Panc1 (cell line): ENCODE results near the gene TIA1. TPM values are rescaled to one million over a fixed set of nuclear protein-coding genes. Genes with fewer than 3 reads are reported as not detected.
"Not testable (repeated sequence)": the region's sequence is repeated elsewhere in the genome, so short reads cannot be mapped to it uniquely, and the experiment has no call there.

Experiments used
- ATAC-seq: fragments of 200-7000 bp; cut with Tn5 transposase; 2 replicates; pipeline ENCODE4 v1.9.1; 2020; ENCODE audit warnings: mild to moderate bottlenecking, moderate library complexity
- BruUV-seq: library from RNA; stranded (reverse); fragments of 400-500 nt; replicated peaks from 2 replicates; lab custom pipeline; 2021; lab: Mats Ljungman, UMichigan
- CTCF ChIA-PET: fragments of 300-600 bp; sonication (Branson Sonifier 250); formaldehyde crosslinking; loops from one replicate; lab custom pipeline; 2022; ENCODE audit warnings: antibody characterized with exemption; lab: Charles Lee
- POLR2A ChIA-PET: fragments of 300-600 bp; sonication (Branson Sonifier 250); formaldehyde crosslinking; loops from one replicate; lab custom pipeline; 2022; ENCODE audit warnings: antibody characterized with exemption; lab: Charles Lee
- DNase-seq: peaks from one replicate; pipeline ENCODE4 v3.0.0-alpha.2; 2010; ENCODE audit warnings: low read depth, low spot score
- H3K27ac ChIP-seq: 2 replicates; pipeline ENCODE4 v1.5.1; 2011; ENCODE audit warnings: mild to moderate bottlenecking, low read length, inconsistent platforms
- H3K27me3 ChIP-seq: fragments of 200-500 bp; sonication (Bioruptor generic); 2 replicates; pipeline ENCODE4 v1.6.0; 2014; ENCODE audit warnings: low read length, inconsistent platforms; ENCODE audit not compliant: control insufficient read depth, insufficient read depth
- H3K36me3 ChIP-seq: fragments of 200-500 bp; sonication (Bioruptor generic); 2 replicates; pipeline ENCODE4 v1.5.1; 2014; ENCODE audit warnings: inconsistent platforms, mild to moderate bottlenecking, low read length, moderate library complexity; ENCODE audit not compliant: control insufficient read depth, insufficient read depth
- H3K4me1 ChIP-seq: 2 replicates; pipeline ENCODE4 v1.5.1; 2011; ENCODE audit warnings: inconsistent platforms, mild to moderate bottlenecking, low read length, moderate library complexity; ENCODE audit not compliant: control insufficient read depth, insufficient read depth
- H3K4me3 ChIP-seq, 2 experiments: 2 replicates each; pipeline ENCODE4 v1.5.1; 2011 to 2012; ENCODE audit warnings: low read depth in 2 of 2, low read length in 2 of 2, mild to moderate bottlenecking in 2 of 2, inconsistent platforms in 1 of 2, moderate library complexity in 1 of 2
- H3K9me3 ChIP-seq: fragments of 200-500 bp; sonication (Bioruptor generic); 2 replicates; pipeline ENCODE4 v1.5.1; 2014; ENCODE audit warnings: low read depth, mild to moderate bottlenecking, inconsistent platforms, low read length, moderate library complexity; ENCODE audit not compliant: control insufficient read depth, insufficient read depth
- CTCF ChIP-seq: fragments of 450-650 bp; IDR thresholded peaks from 2 replicates; pipeline ENCODE4 v1.5.1; 2017; ENCODE audit warnings: mild to moderate bottlenecking
- POLR2AphosphoS5 ChIP-seq: IDR thresholded peaks from 2 replicates; pipeline ENCODE4 v1.6.1; 2012; ENCODE audit warnings: mild to moderate bottlenecking, low read depth, low read length, moderate library complexity
- REST ChIP-seq, 2 experiments: IDR thresholded peaks; 2 replicates each; pipeline ENCODE4 v1.6.1; 2011 to 2012; ENCODE audit warnings: low read depth in 2 of 2, control low read depth in 1 of 2, low read length in 1 of 2, mild to moderate bottlenecking in 1 of 2, moderate library complexity in 1 of 2; ENCODE audit not compliant: insufficient read depth in 1 of 2
- SIN3A ChIP-seq: IDR thresholded peaks from 2 replicates; pipeline ENCODE4 v1.6.1; 2012; ENCODE audit warnings: low read depth, mild to moderate bottlenecking, low read length, moderate library complexity, borderline replicate concordance; ENCODE audit not compliant: insufficient read depth
- TCF7L2 ChIP-seq: IDR thresholded peaks from 2 replicates; pipeline ENCODE4 v1.6.1; 2011; ENCODE audit warnings: mild to moderate bottlenecking, low read depth, low read length, inconsistent platforms
- in situ Hi-C: cut with HindIII; loops from 2 replicates; pipeline ENCODE4 v1.10.0; 2016; ENCODE audit warnings: low sequenced_read_pairs, low pct_unique_long_range_greater_than_20kb
- intact Hi-C: fragments of 100-400 bp; cut with micrococcal nuclease; formaldehyde crosslinking; loops from one replicate; pipeline ENCODE4 v1.10.0; 2022; ENCODE audit not compliant: unreplicated experiment
- total RNA-seq: library from RNA; stranded (reverse); gene quantifications from one replicate; pipeline ENCODE4 v1.2.1, GENCODE V29; 2021; ENCODE audit not compliant: unreplicated experiment

The TIA1 gene
- total RNA-seq, 1 experiment from 2014 or later: 113 TPM

- no peaks in the 10 kb centered on the region for H3K9me3 ChIP-seq
- ChIA-PET POLR2A (interaction anchor here (0.5 to 1.1 kb wide), 5 partner anchors 13 to 276 kb away, joined by 3 to 19 read pairs (median 4); no protein-coding TSS in a partner anchor), CTCF (interaction anchor here (0.6 to 0.8 kb wide), 4 partner anchors 23 to 278 kb away, joined by 3 read pairs; no protein-coding TSS in a partner anchor)
- peak within 1 kb of the TSS; percentile 62 to 79 for H3K4me3 ChIP-seq
- peak within 1 kb of the TSS; percentile 92 for H3K27ac ChIP-seq
- H3K27me3 ChIP-seq: no peaks in the 10 kb centered on the region
- DNase-seq (peak; percentile 94), ATAC-seq (peak; percentile 98)
- no peak for TF ChIP-seq TCF7L2
- no peak for TF ChIP-seq CTCF
- TF ChIP-seq REST (IDR thresholded peaks at IDR 0.05; ENCODE audit: insufficient read depth in 1 of 2, low read depth in 2 of 2, low read length in 1 of 2): peak in 1 of 2 experiments; percentile 19; a peak in 1 of 4 replicates
- TF ChIP-seq SIN3A: 0 out of 2 replicates have a peak, but pooled peaks have one; percentile 84
- peak; percentile 98 for TF ChIP-seq POLR2AphosphoS5
- H3K36me3 ChIP-seq: no peaks in the 10 kb centered on the region
- intact Hi-C loops (no loop called here), in situ Hi-C loops (no loop called here)
- BruUV-seq: no TSS peak
- no peaks in the 10 kb centered on the region for H3K4me1 ChIP-seq
Measured at GRCh38 chr2:70190418-70191243, 57.8 kb downstream of the TIA1 start, which contains the start of gene C2orf42. TSS of gene C2orf42 (minus strand) at chr2:70191019. CDS start at chr2:70181985, 9,034 bp downstream.

- Histone ChIP-seq H3K4me3 (no peak overlapping the region), H3K27me3 (no peaks in the 10 kb centered on the region), H3K4me1 (no peaks in the 10 kb centered on the region), H3K27ac (no peak overlapping the region), H3K36me3 (no peaks in the 10 kb centered on the region), H3K9me3 (no peaks in the 10 kb centered on the region)
- in situ Hi-C loops: no loop called here
- no peak for ATAC-seq
- TF ChIP-seq CTCF: no peak
- TF ChIP-seq POLR2AphosphoS5: no peak
- no peak for TF ChIP-seq TCF7L2
- no peak for TF ChIP-seq SIN3A
- intact Hi-C loops: no loop called here
- DNase-seq: no peak
- CTCF ChIA-PET: interaction anchor here (0.6 kb wide), 1 partner anchor 25 kb away, joined by 3 read pairs; no protein-coding TSS in a partner anchor
- POLR2A ChIA-PET: no interaction called here
- TSS peak; percentile 79 for BruUV-seq
Measured at GRCh38 chr2:70188460-70188859, 60.0 kb downstream of the TIA1 start.

- CTCF ChIA-PET, in situ Hi-C loops, BruUV-seq, H3K27me3 ChIP-seq, H3K4me1 ChIP-seq, ATAC-seq, H3K9me3 ChIP-seq, H3K4me3 ChIP-seq, H3K36me3 ChIP-seq, DNase-seq, H3K27ac ChIP-seq, intact Hi-C loops: not testable (repeated sequence)
- POLR2A ChIA-PET: interaction anchor here (0.6 kb wide), 2 partner anchors 113 to 248 kb away, joined by 4 to 11 read pairs; no protein-coding TSS in a partner anchor
Measured at GRCh38 chr2:70187170-70187569, 61.3 kb downstream of the TIA1 start.
